Erythroblast (primary cell): ENCODE data around the gene PTPRU.

Experiments
- GATA1 ChIP-seq: IDR thresholded peaks from 2 replicates; pipeline ENCODE4 v1.6.1; 2011; ENCODE audit warnings: low read depth, mild to moderate bottlenecking, control low read depth, low read length, moderate library complexity
- POLR2A ChIP-seq: IDR thresholded peaks from 2 replicates; pipeline ENCODE4 v1.6.1; 2011; ENCODE audit warnings: mild to moderate bottlenecking, low read length

DNA sequence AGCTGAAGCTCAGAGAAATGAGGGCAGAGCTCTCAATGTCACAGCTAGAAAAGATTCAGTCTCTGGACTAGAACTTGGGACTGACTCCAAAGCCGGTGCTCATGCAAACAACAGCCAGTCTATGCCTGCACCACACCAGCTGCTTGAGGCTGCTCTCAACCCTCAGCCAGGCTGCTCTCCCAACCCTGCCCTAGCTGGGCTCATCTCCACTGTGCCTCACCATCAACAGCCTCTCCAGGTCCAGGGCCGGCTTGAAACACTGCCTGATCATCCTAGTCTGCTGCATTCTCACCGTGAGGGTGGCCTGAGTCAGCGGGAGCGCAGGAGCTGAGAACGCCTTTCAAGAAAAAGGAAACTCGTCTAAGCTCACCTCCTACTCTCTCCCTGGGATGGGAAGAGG lies 94.5 kb downstream of the PTPRU start:
- TF ChIP-seq POLR2A (no peak), GATA1 (no peak)
